Muscle of arm (tissue), 12 donors: ENCODE results near the gene KCNE4. TPM values are rescaled to one million over a fixed set of nuclear protein-coding genes. Genes with fewer than 3 reads are reported as not detected.

Experiments
- DNase-seq: peaks from one replicate; pipeline ENCODE4 v3.0.0-alpha.2; 2013
- polyA plus RNA-seq, 12 donors: library from polyadenylated mRNA; unstranded; fragments of 120-200 nt; gene quantifications; one replicate each; pipeline ENCODE4 v1.2.1, GENCODE V29; 2013; ENCODE audit not compliant: insufficient read length in 12 of 12

The KCNE4 gene
- polyA plus RNA-seq, 12 donors = 3.1 to 5.8 (median 4.4) TPM; not detected in 1

DNA sequence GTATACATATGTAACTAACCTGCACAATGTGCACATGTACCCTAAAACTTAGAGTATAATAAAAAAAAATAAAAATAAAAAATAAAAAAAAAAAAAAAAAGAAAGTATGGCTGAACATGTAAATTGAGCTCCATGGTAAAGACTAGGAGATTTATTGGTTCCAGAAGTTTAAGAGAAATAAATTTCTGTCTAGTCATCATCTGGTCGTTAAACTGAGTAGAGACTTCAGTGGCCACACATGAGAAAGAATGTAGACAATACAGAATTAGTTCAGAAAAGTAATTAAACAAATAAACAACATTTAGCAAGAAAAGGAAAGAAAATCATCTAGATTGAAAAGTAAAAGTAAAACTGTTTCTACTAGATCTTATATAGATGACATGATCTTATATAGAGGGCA, 12.4 kb upstream of the KCNE4 start:
- no peak for DNase-seq

GRCh38 chr2:223040527-223040926, 11.5 kb upstream of the KCNE4 start:
- DNase-seq = no peak

DNA sequence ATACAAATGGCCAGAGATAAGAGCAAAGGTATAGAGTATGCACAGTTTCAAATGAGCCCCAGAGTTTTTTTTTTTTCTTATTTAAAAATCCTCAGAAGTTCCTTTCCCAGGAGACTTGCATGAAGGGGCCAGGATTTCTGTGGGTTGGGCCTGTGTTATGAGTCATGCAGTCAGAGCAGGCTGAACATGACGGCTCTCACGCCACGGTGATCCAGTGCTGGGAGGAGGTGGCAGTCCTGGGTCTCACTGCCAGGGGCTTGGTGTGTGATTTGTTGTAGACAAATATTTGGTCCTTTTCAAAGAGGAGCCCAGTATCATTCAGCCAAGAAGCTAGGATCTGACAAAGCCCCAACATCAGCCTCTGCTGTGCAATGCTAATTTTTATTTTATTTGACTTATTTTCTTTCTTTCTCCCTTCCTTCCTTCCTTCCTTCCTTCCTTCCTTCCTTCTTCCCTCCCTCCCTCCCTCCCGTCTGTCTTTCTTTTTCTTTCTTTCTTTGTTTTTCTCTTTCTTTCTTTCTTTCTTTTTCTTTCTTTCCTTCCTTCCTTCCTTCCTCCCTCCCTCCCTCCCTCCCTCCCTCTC, 10.4 kb upstream of the KCNE4 start:
- DNase-seq = no peak

DNA sequence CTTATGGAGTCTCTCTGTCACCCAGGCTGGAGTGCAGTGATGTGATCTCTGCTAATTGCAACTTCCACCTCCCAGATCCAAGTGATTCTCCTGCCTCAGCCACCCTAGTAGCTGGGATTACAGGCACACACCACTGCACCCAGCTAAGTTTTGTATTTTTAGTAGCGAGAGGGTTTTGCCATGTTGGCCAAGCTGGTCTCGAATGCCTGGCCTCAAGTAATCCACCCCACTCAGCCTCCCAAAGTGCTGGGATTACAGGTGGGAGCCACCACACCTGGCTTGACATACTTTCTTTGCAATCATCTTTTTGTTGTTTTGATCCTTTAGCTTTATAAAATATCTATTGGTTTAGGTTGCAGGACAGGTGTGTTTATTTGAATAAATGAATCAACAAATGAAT, 9.7 kb upstream of the KCNE4 start:
- DNase-seq = no peak

DNA sequence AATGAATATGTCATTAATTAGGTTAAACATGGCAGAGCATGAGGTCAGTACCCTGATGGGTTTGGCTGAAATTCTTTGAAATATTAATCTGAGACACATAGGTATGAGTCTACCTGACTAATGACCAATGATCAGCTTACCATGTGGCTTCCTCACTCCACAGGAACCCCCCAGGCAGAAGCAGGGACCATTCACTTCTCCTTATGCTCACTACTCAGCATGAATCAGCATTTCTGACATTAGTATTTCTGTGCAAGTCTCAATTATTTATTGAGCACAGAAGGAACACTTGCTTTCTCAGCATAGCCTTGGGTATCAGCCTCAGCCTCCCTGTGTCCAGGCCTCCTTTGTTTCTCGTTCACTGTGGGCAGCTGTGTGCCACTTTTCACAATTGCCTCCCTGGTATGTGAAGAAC, 9.3 kb upstream of the KCNE4 start:
- DNase-seq = no peak

DNA sequence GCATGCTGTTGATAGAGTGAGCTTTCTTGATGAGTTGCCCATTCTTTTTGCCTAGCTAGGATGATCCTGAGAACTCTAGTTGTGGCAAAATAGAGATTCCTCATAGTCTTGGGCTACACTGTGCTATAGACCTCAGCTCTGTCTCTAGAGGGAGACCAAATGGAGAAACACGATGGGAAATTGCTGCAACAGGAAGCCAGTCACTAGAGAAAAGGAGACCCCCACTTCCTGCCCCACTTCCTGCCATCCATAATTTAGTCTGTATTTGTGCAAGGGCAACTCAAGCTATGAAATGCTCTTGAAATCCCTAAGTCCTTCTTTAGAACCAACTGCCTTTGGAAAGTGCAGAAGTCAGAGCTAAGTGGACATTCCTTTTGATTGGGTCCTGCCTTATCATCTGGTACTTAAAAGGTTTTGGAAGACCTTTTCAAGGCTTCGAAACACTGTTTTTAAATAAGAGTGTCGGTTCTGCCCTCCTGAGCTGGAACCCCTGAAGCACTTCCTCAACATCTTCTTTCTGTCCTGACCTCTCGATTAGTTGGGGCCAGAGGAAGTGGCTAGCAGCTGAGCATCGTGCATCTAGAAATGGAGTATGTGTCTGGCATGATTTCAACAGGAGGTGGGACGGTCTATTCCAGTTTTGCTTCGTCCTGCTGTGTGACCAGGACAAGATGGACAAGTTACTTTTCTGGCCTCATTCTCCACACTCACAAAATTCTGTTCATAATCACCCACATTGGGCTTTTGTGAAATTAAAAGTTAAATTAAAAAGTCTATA, 8.6 kb upstream of the KCNE4 start:
- DNase-seq = no peak

DNA sequence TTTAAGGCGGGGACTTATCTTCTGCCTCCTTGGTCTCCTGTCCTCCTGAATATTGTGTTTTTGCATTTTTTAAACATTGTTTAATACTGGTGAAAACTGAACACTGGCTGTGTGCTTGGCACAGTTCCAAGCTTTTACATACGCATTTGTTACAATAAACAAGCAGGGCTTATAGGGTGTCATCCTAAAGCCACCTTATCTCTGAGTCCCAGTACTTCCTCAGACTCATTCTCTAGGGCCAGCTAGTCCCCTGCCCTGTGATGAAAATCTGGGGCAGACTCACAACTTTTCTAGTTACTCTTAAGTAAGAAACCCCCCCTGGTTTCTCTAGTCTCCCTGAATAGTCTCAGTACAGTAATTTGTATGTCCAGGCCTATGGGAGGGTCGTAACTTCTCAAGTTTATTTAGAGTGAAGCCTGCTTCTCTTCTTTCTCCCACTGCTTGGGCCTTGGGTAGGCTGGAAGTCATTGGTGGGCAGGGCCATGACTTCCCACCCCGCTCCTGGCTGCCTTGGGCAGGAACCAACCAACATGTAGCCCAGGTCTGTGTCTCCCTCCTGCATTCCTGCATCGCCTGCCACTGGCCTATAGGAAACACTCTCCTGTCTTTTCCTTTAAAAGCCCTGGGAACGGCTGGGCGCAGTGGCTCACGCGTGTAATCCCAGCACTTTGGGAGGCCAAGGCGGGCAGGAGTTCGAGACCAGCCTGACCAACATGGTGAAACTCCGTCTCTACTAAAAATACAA, 7.7 kb upstream of the KCNE4 start:
- DNase-seq = no peak

GRCh38 chr2:223044916-223045700, 6.9 kb upstream of the KCNE4 start:
- no peak for DNase-seq

- no peak for DNase-seq
These were observed 5.4 kb upstream of the KCNE4 start for GRCh38 chr2:223046470-223047040.

DNA sequence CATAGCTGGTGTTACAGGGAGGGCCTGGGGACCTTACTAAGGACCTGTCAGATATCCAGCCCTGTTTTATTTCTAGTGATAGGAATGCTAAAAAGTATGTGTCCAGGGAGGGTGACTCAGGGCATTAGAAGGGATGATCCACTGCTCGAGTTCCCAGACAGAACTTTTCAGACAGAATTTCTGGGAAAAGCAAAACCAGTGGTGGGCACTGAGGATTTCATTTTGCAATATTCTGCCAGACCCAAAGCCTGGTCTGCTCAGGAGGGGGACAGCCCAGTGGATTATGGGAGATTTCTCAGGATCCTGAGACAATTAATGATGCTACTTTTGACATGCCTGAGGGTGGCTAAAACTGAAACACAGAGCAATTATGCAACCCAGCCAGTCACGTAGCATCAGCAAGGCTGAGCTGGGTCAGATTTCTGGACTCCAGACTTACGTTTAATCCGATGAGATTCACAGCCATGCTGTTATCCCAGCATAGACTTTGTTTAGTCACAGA, 4.7 kb upstream of the KCNE4 start:
- DNase-seq = no peak

DNA sequence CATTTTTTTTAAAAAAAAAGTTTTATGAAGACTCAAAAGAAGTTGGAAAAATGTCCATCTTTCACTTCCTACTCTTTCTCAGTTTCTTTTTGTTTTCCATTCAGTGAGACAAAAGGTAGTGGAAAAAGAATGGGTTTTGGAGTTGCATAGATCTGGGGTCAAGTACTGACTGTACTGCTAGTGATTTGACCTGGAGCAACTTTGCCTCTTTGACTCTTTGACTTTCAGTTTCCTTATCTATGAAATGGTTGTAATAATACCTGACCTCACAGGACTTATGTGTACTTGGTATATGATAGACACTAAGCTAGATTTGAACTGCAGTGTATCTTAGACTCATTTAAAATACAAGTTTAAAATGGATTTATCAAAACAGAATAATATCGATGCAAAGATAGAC, 3.5 kb upstream of the KCNE4 start:
- no peak for DNase-seq

DNA sequence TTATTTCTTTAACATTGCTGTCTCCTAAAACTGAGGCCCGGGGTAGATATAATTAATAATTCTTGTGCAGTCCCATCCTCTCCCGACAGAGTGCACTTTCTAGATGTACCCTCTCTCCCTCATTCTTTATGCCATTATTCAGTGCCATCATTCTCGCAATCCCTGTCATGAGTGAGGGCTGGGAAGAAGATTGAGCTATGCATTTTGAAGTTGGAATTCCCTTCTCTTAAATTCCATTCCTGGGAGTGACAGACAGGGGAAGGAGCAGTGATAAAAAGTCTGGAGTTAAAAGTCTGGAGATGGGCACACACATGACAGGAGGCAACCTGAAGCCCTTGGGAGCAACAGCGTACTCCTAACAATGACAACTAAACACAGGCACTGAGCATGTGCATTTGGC, 2.6 kb upstream of the KCNE4 start:
- no peak for DNase-seq

DNA sequence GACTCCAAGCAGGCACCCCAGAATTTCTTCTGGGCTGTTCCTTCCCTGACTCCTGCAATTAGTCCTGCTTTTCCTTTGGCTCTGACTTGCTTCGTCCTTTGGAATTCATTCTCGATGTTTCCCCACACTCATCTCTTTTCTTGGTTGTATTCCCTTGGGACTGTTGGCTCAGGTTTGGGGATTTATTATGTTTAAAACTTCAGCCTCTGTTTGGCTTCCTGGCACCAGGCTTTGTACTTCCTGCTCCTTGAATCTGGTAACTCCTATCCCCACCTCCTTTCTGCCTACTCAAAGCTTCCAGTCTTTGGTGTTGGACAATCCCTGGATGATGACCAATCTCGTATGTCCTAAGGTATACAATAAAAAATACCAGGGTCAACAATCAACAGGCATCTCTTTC, 1.8 kb upstream of the KCNE4 start:
- DNase-seq = no peak

DNA sequence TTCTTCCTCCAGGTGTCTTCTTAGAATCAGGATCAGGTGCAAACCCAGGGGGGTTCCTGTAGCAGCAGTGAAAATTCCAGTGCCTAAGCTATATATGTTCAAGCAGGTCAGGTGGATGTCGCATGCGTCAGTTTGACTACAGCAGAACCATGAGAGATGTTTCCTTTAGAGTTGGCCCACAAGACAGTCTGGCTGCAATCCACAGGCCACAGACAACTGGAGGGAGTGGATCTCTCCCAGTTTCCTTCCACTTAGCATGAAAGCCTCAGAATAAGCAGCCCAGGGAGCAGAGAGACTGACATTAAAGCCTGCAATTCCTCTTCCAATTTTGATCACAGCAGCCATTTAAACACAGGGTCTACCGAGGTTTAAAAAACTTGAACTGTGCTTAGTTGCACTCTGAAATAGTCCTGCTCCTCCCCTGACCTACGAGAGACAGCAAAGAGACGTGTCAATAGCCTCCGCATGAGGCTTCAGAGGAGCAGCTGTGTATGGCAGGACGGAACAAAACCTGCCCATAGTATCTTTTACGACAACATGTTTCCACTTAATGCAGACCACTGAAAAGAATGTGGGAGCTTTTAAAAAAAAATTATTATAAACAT, 988 bp upstream of the KCNE4 start:
- DNase-seq = peak; percentile 56

- DNase-seq = peak; percentile 47
These were observed 826 bp downstream of the KCNE4 start for GRCh38 chr2:223052548-223053483.

GRCh38 chr2:223053484-223054192, 1.6 kb downstream of the KCNE4 start:
- peak; percentile 51 for DNase-seq

DNA sequence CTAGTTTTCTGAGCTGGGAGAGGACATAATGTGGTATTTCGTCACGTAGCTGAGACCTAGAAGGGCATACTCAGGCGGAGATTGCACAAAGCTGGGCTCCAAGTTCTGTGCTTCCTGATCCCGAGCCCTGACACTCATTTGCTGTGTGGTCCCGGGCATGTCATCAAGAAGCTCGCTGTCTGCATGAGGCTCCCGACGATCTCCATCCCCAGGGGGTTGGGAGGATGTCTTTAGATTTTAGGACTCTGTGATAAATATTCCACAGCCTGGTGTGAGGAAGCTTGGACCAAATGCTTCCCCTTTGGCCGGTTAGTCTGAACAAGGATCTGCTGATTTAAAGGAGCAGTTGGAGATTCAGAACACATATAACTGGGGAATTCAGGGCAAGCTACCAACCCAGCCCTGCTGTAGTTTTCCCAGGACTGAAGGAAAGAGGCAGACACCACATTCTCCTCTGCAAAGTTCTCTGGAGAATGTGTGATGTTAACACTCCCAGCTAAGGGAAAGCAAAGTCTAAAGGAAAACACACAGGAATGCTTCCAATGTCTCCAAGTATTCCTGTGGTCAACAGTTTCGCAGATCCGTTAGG, 2.3 kb downstream of the KCNE4 start:
- DNase-seq = peak; percentile 85

GRCh38 chr2:223055140-223055539, 3.1 kb downstream of the KCNE4 start:
- peak; percentile 95 for DNase-seq

DNA sequence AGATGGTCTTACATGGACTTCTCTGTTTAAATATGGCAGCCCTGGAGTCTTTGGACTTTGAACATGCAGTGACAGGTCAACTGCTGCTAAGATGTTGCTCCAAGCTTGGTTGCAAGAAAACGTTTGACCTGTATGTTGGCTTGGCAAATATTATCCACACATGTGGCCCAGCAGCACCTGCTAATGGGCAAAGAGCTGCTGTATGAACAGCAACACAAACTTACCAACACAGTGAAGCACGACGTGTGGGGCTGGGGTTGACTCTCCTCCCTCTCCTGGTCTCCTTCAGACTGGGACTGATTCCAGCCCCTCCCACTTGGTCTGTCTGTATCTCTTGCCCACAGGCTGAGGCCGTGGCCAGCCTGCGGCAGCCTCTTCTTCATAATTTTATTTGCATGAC, 3.8 kb downstream of the KCNE4 start:
- peak; percentile 34 for DNase-seq
